Activated gamma-delta T cell treated with Interleukin-2 at 50 U/mL for 16 hours (primary cell): ENCODE measurements around the gene CNTLN.
"Not testable (repeated sequence)": the region's sequence is repeated elsewhere in the genome, so short reads cannot be mapped to it uniquely, and the experiment has no call there.

Experiments used
- DNase-seq: peaks from one replicate; pipeline ENCODE4 v3.0.0-alpha.2; 2020

Gene CNTLN

DNA sequence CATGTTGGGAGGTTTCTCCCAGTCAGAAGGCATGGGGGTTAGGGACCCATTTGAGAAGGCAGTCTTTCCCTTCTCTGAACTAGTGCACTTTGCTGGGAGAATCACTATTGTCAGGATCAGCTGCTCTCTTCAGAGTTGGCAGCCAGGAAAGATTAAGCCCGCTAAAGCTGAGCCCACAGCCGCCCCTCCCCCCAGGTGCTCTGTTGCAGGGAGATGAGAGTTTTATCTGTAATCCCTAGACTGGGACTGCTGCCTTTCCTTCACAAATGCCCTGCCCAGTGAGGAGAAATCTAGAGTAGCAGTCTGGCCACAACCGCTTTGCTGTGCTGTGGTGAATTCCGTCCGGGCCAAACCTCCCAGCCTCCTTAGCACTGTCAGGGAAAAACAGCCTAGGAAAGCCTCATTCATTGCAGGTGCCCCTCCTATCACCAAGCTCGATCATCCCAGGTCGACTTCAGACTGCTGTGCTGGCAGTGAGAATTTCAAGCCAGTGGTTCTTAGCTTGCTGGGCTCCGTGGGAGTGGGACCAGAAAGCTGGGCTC lies 69.8 kb downstream of the CNTLN start:
- DNase-seq: no peak

- DNase-seq: no peak
Measured at GRCh38 chr9:17216011-17216410, 81.2 kb downstream of the CNTLN start.

DNA sequence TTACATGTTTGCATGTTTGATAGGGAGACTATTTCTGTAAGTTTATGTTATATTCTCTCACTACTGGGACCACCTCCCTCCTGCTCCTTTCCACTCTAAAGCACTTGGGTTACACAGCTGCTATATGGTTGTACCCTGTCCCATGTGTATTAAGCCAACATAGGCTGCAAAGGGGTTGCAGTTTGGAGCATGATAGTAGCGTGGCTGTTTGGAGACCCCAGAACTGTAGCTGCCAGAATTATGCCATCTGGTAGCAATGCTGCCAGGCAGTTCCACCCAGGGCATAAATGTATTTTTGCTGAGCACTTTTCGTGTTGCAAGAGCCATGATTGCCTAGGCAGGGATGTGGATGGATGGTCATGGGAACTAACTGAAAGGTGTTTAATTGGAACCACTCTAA lies 81.8 kb downstream of the CNTLN start:
- DNase-seq: no peak

- DNase-seq: no peak
Measured at GRCh38 chr9:17217272-17217671, 82.4 kb downstream of the CNTLN start.

- no peak for DNase-seq
Measured at GRCh38 chr9:17219261-17219660, 84.4 kb downstream of the CNTLN start.

DNA sequence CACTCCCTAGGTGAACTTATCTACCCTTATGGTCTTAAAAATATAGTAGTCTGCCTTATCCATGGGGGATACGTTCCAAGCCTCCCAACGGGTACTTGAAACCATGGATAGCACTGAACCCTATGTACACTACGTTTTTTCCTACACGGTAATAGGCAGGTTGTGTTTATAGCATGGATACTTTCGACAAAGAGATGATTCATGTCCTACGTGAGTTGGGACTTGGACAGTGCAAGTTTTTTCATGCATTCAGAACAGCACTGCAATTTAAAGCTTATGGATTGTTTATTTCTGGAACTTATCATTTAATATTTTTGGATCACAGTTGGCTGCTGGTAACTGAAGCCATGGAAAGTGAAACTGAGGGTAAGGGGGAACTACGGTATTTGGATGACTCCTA lies 88.1 kb downstream of the CNTLN start:
- no peak for DNase-seq

GRCh38 chr9:17225407-17225806 lies 90.6 kb downstream of the CNTLN start:
- DNase-seq: no peak

GRCh38 chr9:17229945-17230560 lies 95.2 kb downstream of the CNTLN start:
- no peak for DNase-seq

DNA sequence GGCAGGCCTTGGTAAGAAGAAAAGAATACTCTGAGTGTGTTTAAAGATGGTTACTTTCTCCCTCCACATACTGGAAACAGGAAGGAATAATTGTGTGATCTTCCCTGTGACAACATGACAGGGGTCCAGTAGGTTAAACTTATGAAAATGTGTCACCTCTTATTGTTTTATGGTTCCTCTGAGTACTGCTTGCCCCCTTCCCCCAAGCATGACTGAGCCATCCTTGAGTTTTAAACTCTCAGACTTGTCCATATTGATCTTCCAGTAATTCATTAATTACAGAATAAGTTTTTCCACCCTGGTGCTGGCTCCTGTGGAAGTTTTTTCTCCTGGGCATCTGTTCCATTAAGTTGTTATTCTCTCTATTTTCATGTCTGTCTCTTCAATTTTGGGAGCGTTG lies 95.8 kb downstream of the CNTLN start:
- no peak for DNase-seq

DNA sequence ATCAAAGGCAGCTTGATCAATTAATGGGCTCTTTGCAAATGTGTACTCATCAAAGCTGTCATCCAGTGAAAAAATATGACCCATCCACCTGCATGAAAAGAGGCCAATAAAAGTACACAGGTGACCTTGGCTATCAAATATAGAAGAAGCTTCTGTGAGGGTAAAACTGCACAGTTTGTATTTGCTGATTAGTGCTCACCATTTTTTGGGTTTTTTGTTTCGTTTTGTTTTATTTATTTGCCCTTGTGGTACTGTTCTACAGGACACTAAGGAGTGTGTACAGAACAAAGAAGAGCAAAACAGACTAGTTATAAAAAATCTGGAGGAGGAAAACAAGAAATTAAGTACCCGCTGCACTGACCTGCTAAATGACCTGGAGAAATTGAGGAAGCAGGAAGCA lies 101.3 kb downstream of the CNTLN start:
- DNase-seq: no peak

DNA sequence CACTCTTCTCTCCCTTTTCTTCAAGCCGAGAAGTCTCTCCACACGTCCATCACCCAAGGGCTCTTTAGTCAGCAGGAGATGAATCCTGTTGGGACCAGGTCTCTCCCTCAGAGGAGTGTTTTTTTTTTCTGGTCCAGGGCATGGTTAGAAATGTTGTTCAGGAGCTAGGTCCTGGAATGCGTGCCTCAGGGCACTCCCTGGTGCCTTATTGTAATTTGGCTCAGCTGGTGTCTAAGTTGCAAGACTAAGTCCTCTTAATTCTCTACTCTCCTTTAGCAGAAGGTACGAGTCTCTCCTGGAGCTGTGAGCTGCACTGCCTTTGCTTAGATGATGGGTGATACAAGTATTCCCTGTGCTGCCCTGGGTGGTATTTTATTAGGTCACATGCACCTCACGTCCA lies 111.9 kb downstream of the CNTLN start:
- no peak for DNase-seq

- DNase-seq: no peak
Measured at GRCh38 chr9:17251100-17251499, 116.3 kb downstream of the CNTLN start.

GRCh38 chr9:17268531-17269188 lies 133.8 kb downstream of the CNTLN start:
- not testable (repeated sequence) for DNase-seq

DNA sequence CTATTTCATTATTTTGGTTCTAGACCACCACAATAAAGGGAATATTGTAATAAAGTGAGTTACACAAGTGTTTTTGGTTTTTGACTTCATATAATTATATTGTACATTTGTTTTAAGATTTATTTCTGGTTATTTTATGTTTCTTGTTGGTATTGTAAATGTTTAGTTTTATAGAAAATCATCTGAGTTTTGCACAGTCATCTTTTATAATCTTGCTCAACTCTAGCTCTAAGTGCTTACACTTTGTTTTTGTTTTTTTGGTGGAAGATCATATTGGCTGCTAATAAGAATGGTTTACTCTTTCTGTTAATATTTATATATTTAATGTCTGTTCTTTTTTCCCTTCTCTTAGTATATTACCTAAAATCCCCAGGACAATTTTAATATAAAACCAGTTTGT lies 135.0 kb downstream of the CNTLN start:
- no peak for DNase-seq

DNA sequence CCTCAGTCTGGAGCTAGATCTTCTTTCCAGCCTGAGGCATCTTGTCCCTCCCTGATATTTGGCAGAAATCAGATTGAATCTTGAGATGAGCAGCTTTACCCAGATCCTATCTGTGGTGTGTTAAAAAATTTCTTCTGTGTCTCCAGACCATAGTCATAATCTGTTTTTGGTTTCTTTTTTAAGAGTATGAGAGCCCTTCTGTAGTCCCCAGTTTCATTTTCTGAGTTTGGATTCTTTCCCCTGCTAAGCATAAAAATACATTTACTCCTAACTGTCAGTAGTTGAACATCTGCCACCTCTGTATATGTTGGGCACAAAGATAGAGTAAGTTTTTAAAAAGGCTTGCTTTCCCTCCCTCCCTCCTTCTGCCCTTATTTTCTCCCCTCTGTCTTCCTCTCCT lies 137.7 kb downstream of the CNTLN start:
- no peak for DNase-seq

GRCh38 chr9:17280350-17281012 lies 145.6 kb downstream of the CNTLN start:
- no peak for DNase-seq

DNA sequence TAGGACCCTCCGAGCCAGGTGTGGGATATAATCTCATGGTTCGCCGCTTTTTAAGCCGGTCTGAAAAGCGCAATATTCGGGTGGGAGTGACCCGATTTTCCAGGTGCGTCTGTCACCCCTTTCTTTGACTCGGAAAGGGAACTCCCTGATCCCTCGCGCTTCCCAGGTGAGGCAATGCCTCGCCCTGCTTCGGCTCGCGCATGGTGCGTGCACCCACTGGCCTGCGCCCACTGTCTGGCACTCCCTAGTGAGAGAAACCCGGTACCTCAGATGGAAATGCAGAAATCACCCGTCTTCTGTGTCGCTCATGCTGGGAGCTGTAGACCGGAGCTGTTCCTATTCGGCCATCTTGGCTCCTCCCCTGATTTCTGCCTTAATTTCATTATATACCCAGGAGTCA lies 155.8 kb downstream of the CNTLN start:
- DNase-seq: not testable (repeated sequence)

DNA sequence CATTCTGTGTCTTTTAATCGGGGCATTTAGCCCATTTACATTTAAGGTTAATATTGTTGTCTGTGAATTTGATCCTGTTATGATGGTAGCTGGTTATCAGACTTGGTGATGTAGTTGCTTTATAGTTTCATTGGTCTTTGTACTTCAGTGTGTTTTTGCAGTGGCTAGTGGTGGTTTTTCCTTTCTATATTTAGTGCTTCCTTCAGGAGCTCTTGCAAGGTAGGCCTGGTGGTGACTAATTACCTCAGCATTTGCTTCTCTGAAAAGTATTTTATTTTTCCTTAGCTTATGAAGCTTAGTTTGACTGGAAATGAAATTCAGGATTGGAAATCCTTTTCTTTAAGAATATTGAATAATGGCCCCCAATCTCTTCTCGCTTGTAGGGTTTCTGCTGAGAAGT lies 156.9 kb downstream of the CNTLN start:
- DNase-seq: no peak

DNA sequence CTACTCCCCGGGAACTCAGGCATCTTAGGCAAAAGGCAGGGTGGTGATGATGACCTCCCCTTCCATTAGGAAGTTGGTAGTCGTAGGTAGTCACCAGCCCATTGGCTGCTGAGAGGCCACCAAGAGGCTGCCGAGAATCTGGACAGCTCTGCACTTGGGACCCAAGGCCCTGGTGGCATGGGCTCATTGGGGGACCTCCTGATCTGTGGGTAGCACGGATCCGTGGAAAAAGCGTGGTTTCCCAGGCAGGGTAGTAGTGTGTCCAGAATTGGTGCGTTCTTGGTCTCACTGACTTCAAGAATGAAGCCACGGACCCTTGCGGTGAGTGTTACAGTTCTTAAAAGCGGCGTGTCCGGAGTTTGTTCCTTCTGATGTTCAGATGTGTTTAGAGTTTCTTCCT lies 158.8 kb downstream of the CNTLN start:
- no peak for DNase-seq

DNA sequence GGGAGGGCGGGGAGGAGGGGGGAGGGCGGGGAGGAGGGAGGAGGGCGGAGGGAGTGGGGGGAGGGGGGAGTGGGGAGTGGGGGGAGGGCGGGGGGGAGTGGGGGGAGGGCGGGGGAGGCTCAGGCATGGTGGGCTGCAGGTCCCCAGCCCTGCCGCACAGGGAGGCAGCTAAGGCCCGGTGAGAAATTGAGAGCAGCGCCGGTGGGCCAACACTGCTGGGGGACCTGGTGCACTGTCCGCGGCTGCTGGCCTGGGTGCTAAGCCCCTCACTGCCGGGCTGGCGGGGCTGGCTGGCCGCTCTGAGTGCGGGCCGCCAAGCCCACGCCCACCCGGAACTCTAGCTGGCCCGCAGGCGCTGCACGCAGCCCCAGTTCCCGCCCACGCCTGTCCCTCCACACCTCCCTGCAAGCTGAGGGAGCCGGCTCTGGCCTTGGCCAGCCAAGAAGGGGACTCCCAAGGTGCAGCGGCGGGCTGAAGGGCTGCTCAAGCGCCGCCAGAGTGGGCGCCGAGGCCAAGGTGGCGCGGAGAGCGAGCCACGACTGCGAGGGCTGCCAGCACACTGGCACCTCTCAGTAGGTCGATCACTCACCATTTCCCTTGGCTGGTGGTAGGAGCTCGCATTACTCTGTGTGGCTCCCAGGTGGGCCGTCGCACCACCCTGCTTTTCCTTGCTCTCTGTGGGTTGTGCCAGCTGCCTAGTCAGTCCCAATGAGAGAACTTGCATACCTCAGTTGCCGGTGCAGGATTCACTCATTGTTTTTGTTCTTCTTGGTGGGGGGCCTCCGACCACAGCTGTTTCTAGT lies 160.2 kb downstream of the CNTLN start:
- no peak for DNase-seq

GRCh38 chr9:17315341-17315740 lies 180.5 kb downstream of the CNTLN start:
- no peak for DNase-seq

DNA sequence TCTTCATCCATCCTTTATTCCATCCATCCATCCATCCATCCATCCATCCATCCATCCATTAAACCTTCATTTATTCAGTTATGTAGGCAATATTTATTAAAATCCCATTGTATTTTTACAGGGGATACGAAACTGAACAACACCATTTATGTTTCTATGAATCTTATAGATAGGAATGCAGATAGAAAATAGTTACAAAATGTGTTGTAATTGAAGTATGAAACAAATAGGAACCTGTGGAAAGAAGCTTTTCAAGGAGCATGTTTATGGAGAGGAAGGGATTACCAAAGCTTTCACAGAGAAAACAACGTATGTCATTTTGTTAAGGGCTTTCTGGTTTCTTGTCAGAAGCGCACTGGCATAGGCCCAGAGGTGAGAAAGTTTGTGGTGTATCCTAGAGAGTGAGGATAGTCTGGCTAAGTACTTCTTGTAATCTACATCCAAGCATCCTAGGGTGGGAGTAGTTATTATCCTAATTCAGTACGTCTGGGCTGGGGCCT lies 184.0 kb downstream of the CNTLN start:
- DNase-seq: no peak

- no peak for DNase-seq
Measured at GRCh38 chr9:17319864-17320263, 185.0 kb downstream of the CNTLN start.
